GM18870 (cell line): ENCODE results near the gene IGFALS.

Source experiments
- ATAC-seq: cut with Tn5 transposase; IDR thresholded peaks from one replicate; pipeline ENCODE4 v1.9.1; 2021; ENCODE audit warnings: moderate library complexity; ENCODE audit not compliant: unreplicated experiment

IGFALS gene

GRCh38 chr16:1790611-1791255 is 2.8 kb downstream of the IGFALS start:
- no peak for ATAC-seq

GRCh38 chr16:1790261-1790610 is 3.3 kb downstream of the IGFALS start:
- no peak for ATAC-seq

- no peak for ATAC-seq
These were observed 3.9 kb downstream of the IGFALS start for GRCh38 chr16:1789643-1790045.

- no peak for ATAC-seq
These were observed 4.8 kb downstream of the IGFALS start for GRCh38 chr16:1788708-1789100.

- no peak for ATAC-seq
These were observed 5.3 kb downstream of the IGFALS start for GRCh38 chr16:1788095-1788707.

GRCh38 chr16:1787322-1788094 is 6.0 kb downstream of the IGFALS start:
- ATAC-seq: no peak

GRCh38 chr16:1787056-1787321 is 6.5 kb downstream of the IGFALS start:
- no peak for ATAC-seq

- no peak for ATAC-seq
These were observed 7.1 kb downstream of the IGFALS start for GRCh38 chr16:1786242-1787055.

- no peak for ATAC-seq
These were observed 7.7 kb downstream of the IGFALS start for GRCh38 chr16:1785846-1786170.

- no peak for ATAC-seq
These were observed 8.3 kb downstream of the IGFALS start for GRCh38 chr16:1784977-1785845.

- peak; percentile 83 for ATAC-seq
These were observed 10.9 kb downstream of the IGFALS start, which contains the start of the genes NUBP2 and SPSB3 for GRCh38 chr16:1782408-1783264. Gene NUBP2 (plus strand): TSS chr16:1782960. CDS start chr16:1783021, 61 bp downstream. Gene SPSB3 (minus strand): TSS chr16:1782571. CDS start chr16:1781483, 1,088 bp downstream.

- no peak for ATAC-seq
These were observed 11.6 kb downstream of the IGFALS start for GRCh38 chr16:1781758-1782407.

- no peak for ATAC-seq
These were observed 12.3 kb downstream of the IGFALS start for GRCh38 chr16:1781254-1781653.

GRCh38 chr16:1780677-1781072 is 12.8 kb downstream of the IGFALS start:
- ATAC-seq: no peak

- no peak for ATAC-seq
These were observed 13.5 kb downstream of the IGFALS start for GRCh38 chr16:1779741-1780676.

- no peak for ATAC-seq
These were observed 14.2 kb downstream of the IGFALS start for GRCh38 chr16:1779234-1779701.

GRCh38 chr16:1778200-1779179 is 15.0 kb downstream of the IGFALS start:
- no peak for ATAC-seq
